Activated CD8-positive, alpha-beta T cell treated with anti-CD3 and anti-CD28 coated beads for 36 hours (primary cell): ENCODE results near the gene COG1. TPM values are rescaled to one million over a fixed set of nuclear protein-coding genes. Genes with fewer than 3 reads are reported as not detected.
A peak's percentile ranks its signal among the peaks of the same experiment; 100 is the strongest.

ENCODE experiments used
- ATAC-seq: fragments of 200-7000 bp; cut with Tn5 transposase; one replicate; pipeline ENCODE4 v1.10.0; 2021; ENCODE audit warnings: mild to moderate bottlenecking, moderate library complexity
- CTCF ChIA-PET: fragments of 350-600 bp; sonication (Branson Sonifier 250); formaldehyde crosslinking; loops from one replicate; lab custom pipeline; 2021; ENCODE audit warnings: antibody characterized with exemption; lab: Charles Lee
- POLR2A ChIA-PET: fragments of 350-600 bp; sonication (Branson Sonifier 250); formaldehyde crosslinking; loops from one replicate; lab custom pipeline; 2021; ENCODE audit warnings: antibody characterized with exemption; lab: Charles Lee
- DNase-seq: peaks from one replicate; pipeline ENCODE4 v3.0.0-alpha.2; 2020
- H3K27ac Mint-ChIP-seq: one replicate; pipeline ENCODE4 v1.8.0; 2021; ENCODE audit warnings: mild to moderate bottlenecking, mixed read lengths
- H3K27me3 Mint-ChIP-seq: one replicate; pipeline ENCODE4 v1.8.0; 2021; ENCODE audit warnings: mixed read lengths
- H3K36me3 Mint-ChIP-seq: one replicate; pipeline ENCODE4 v1.8.0; 2021; ENCODE audit warnings: low read depth, mixed read lengths
- H3K4me1 Mint-ChIP-seq: one replicate; pipeline ENCODE4 v1.8.0; 2021; ENCODE audit warnings: low read depth, mixed read lengths
- H3K4me3 Mint-ChIP-seq: one replicate; pipeline ENCODE4 v1.8.0; 2021; ENCODE audit warnings: mild to moderate bottlenecking, moderate library complexity, mixed read lengths
- H3K9me3 Mint-ChIP-seq: one replicate; pipeline ENCODE4 v1.8.0; 2021; ENCODE audit warnings: mixed read lengths
- CTCF ChIP-seq: fragments of 200-600 bp; IDR thresholded peaks from one replicate; pipeline ENCODE4 v1.8.0; 2022; ENCODE audit warnings: antibody characterized with exemption, mild to moderate bottlenecking
- intact Hi-C: fragments of 100-400 bp; cut with micrococcal nuclease; formaldehyde crosslinking; loops from one replicate; pipeline ENCODE4 v1.10.0; 2022
- total RNA-seq, 2 experiments: library from RNA; stranded (reverse); gene quantifications; one replicate each; pipeline ENCODE4 v1.2.3, GENCODE V29; 2021

COG1 gene
- total RNA-seq, 2 experiments from 2014 or later = 24.6 to 27.9 TPM

- Mint-ChIP-seq H3K27me3 (peaks cover 8% of the 10 kb centered on the region), H3K36me3 (no peaks in the 10 kb centered on the region), H3K4me3 (no peak overlapping the region), H3K27ac (peak overlapping the region; percentile 73), H3K9me3 (peaks cover 2% of the 10 kb centered on the region), H3K4me1 (peaks cover 11% of the 10 kb centered on the region)
- ChIA-PET POLR2A (no interaction called here), CTCF (no interaction called here)
- intact Hi-C loops = loop anchor here (10.0 kb wide), 1 partner anchor 597 kb away; no protein-coding TSS in a partner anchor
- peak; percentile 26 for DNase-seq
- peak; percentile 32 for ATAC-seq
- no peak for TF ChIP-seq CTCF
These were observed 40.8 kb upstream of the COG1 start for GRCh38 chr17:73151916-73152632.

GRCh38 chr17:73155410-73156165 is 37.3 kb upstream of the COG1 start:
- TF ChIP-seq CTCF = no peak
- Mint-ChIP-seq H3K27me3 (peaks cover 9% of the 10 kb centered on the region), H3K4me1 (peaks cover 10% of the 10 kb centered on the region), H3K9me3 (peaks cover 2% of the 10 kb centered on the region), H3K36me3 (no peaks in the 10 kb centered on the region), H3K4me3 (no peak overlapping the region), H3K27ac (no peak overlapping the region)
- POLR2A ChIA-PET = no interaction called here
- CTCF ChIA-PET = interaction anchor here (1.0 to 4.4 kb wide), 20 partner anchors 9 to 599 kb away, joined by 3 to 97 read pairs (median 6); partner anchors contain the start of gene SSTR2
- no peak for ATAC-seq
- intact Hi-C loops = loop anchor here (5.0 to 10.0 kb wide), 3 partner anchors 168 to 601 kb away; no protein-coding TSS in a partner anchor
- no peak for DNase-seq

- DNase-seq (peak; percentile 75), ATAC-seq (peak; percentile 94)
- intact Hi-C loops = loop anchor here (5.0 to 10.0 kb wide), 3 partner anchors 169 to 602 kb away; no protein-coding TSS in a partner anchor
- peaks cover 11% of the 10 kb centered on the region for H3K27me3 Mint-ChIP-seq
- H3K9me3 Mint-ChIP-seq = peaks cover 2% of the 10 kb centered on the region
- CTCF ChIA-PET = interaction anchor here (0.7 to 4.4 kb wide), 26 partner anchors 9 to 599 kb away, joined by 3 to 97 read pairs (median 4); partner anchors contain the start of gene SSTR2
- H3K4me3 Mint-ChIP-seq = no peak overlapping the region
- POLR2A ChIA-PET = no interaction called here
- no peak overlapping the region for H3K27ac Mint-ChIP-seq
- H3K4me1 Mint-ChIP-seq = peaks cover 8% of the 10 kb centered on the region
- peak; percentile 77 for TF ChIP-seq CTCF
- no peaks in the 10 kb centered on the region for H3K36me3 Mint-ChIP-seq
These were observed 36.6 kb upstream of the COG1 start for GRCh38 chr17:73156166-73156840.

GRCh38 chr17:73156887-73157520 is 35.9 kb upstream of the COG1 start:
- ChIA-PET CTCF (interaction anchor here (0.7 to 4.4 kb wide), 23 partner anchors 8 to 600 kb away, joined by 3 to 97 read pairs (median 5); partner anchors contain the start of gene SSTR2), POLR2A (interaction anchor here (0.6 kb wide), 1 partner anchor 277 kb away, joined by 3 read pairs; no protein-coding TSS in a partner anchor)
- Mint-ChIP-seq H3K4me1 (peaks cover 8% of the 10 kb centered on the region), H3K27me3 (peaks cover 14% of the 10 kb centered on the region), H3K9me3 (peaks cover 2% of the 10 kb centered on the region), H3K27ac (no peak overlapping the region), H3K36me3 (no peaks in the 10 kb centered on the region), H3K4me3 (no peak overlapping the region)
- intact Hi-C loops = loop anchor here (5.0 to 10.0 kb wide), 3 partner anchors 170 to 602 kb away; no protein-coding TSS in a partner anchor
- ATAC-seq (no peak), DNase-seq (no peak)
- TF ChIP-seq CTCF = no peak
